HepG2 (cell line): ENCODE data around the gene MZF1. TPM values are rescaled to one million over a fixed set of nuclear protein-coding genes. Genes with fewer than 3 reads are reported as not detected.
A peak's percentile ranks its signal among the peaks of the same experiment; 100 is the strongest.

Experiments used
- ARNT2 ChIP-seq: sonication (generic); formaldehyde crosslinking; IDR thresholded peaks from 2 replicates; pipeline ENCODE4 v1.8.0; 2022; ENCODE audit warnings: mild to moderate bottlenecking, low read depth, missing genetic modification reagents, moderate library complexity
- EHMT2 ChIP-seq: fragments of 200-600 bp; sonication (generic); IDR thresholded peaks from 2 replicates; pipeline ENCODE4 v1.7.0; 2017; ENCODE audit warnings: antibody characterized with exemption, low read depth, low read length, borderline replicate concordance
- ELF3 ChIP-seq: IDR thresholded peaks from 2 replicates; pipeline ENCODE4 v1.6.1; 2016; ENCODE audit warnings: missing genetic modification reagents, missing compliant biosample characterization
- HMGA1 ChIP-seq: sonication (generic); formaldehyde crosslinking; conservative IDR thresholded peaks from 2 replicates; pipeline ENCODE4 v1.4.0; 2020; ENCODE audit warnings: missing genetic modification reagents
- KLF6 ChIP-seq: IDR thresholded peaks from 2 replicates; pipeline ENCODE4 v1.8.0; 2016; ENCODE audit warnings: missing biosample characterization, missing genetic modification reagents
- KLF9 ChIP-seq: IDR thresholded peaks from 2 replicates; pipeline ENCODE4 v1.6.1; 2016; ENCODE audit warnings: low read depth
- MTF2 ChIP-seq: sonication (generic); formaldehyde crosslinking; IDR thresholded peaks from 2 replicates; pipeline ENCODE4 v1.5.0; 2020; ENCODE audit warnings: missing genetic modification reagents, borderline replicate concordance
- PAF1 ChIP-seq: IDR thresholded peaks from 2 replicates; pipeline ENCODE4 v1.6.1; 2016; ENCODE audit warnings: missing genetic modification reagents, missing compliant biosample characterization
- PHF8 ChIP-seq: sonication (generic); formaldehyde crosslinking; IDR thresholded peaks from 2 replicates; pipeline ENCODE4 v1.5.0; 2020; ENCODE audit warnings: missing genetic modification reagents
- POLR2AphosphoS2 ChIP-seq: IDR thresholded peaks from 2 replicates; pipeline ENCODE4 v1.6.1; 2011; ENCODE audit warnings: low read depth, low read length, improper control_type of control experiment
- RBFOX2 ChIP-seq: fragments of 200-400 bp; formaldehyde crosslinking; IDR thresholded peaks from 2 replicates; pipeline ENCODE4 v1.6.1; 2017; ENCODE audit warnings: low read depth, mild to moderate bottlenecking, low read length
- SSRP1 ChIP-seq: IDR thresholded peaks from 2 replicates; pipeline ENCODE4 v1.6.1; 2016; ENCODE audit warnings: control low read depth
- THAP11 ChIP-seq: IDR thresholded peaks from 2 replicates; pipeline ENCODE4 v1.6.1; 2016; ENCODE audit warnings: missing biosample characterization, missing genetic modification reagents
- XRCC5 ChIP-seq: fragments of 200-400 bp; formaldehyde crosslinking; optimal IDR thresholded peaks from 2 replicates; pipeline ENCODE3; 2017; ENCODE audit warnings: mild to moderate bottlenecking, low read length
- ZNF274 ChIP-seq: sonication (generic); formaldehyde crosslinking; IDR thresholded peaks from 2 replicates; pipeline ENCODE4 v1.5.1; 2020; ENCODE audit warnings: mild to moderate bottlenecking, missing genetic modification reagents
- ZNF432 ChIP-seq: sonication (generic); formaldehyde crosslinking; IDR thresholded peaks from 2 replicates; pipeline ENCODE4 v1.5.0; 2020; ENCODE audit warnings: missing genetic modification reagents, mild to moderate bottlenecking, borderline replicate concordance
- ZNF446 ChIP-seq: sonication (generic); formaldehyde crosslinking; IDR thresholded peaks from 2 replicates; pipeline ENCODE4 v1.5.0; 2020; ENCODE audit warnings: mild to moderate bottlenecking, missing genetic modification reagents
- ZNF552 ChIP-seq: sonication (generic); formaldehyde crosslinking; IDR thresholded peaks from 2 replicates; pipeline ENCODE4 v1.9.0; 2022; ENCODE audit warnings: missing genetic modification reagents, mild to moderate bottlenecking, borderline replicate concordance
- ZNF614 ChIP-seq: IDR thresholded peaks from 2 replicates; pipeline ENCODE4 v1.6.1; 2018; ENCODE audit warnings: missing biosample characterization, missing genetic modification reagents, inconsistent platforms, borderline replicate concordance
- ZNF720 ChIP-seq: sonication (generic); formaldehyde crosslinking; IDR thresholded peaks from 2 replicates; pipeline ENCODE4 v1.4.0; 2020; ENCODE audit warnings: missing genetic modification reagents
- ZNF746 ChIP-seq: sonication (generic); formaldehyde crosslinking; IDR thresholded peaks from 2 replicates; pipeline ENCODE4 v1.8.0; 2022; ENCODE audit warnings: mild to moderate bottlenecking, missing genetic modification reagents
- ZNF777 ChIP-seq: sonication (generic); formaldehyde crosslinking; IDR thresholded peaks from 2 replicates; pipeline ENCODE4 v1.4.0; 2020; ENCODE audit warnings: missing genetic modification reagents
- ZNF788 ChIP-seq: sonication (generic); formaldehyde crosslinking; IDR thresholded peaks from 2 replicates; pipeline ENCODE4 v1.5.0; 2020; ENCODE audit warnings: mild to moderate bottlenecking, missing genetic modification reagents, borderline replicate concordance
- polyA plus RNA-seq, 8 experiments: library from polyadenylated mRNA; depleted of rRNA in 3 of 8; stranded (reverse) in 7 of 8; unstranded in 1 of 8; fragments of >200 nt; fragmentation: Illumina TruSeq in 4 of 8; extraction: Trizol in 4 of 8; gene quantifications; 2 replicates each; pipeline versions ENCODE4 v1.2.1 to v1.2.3, GENCODE V29; 2011 to 2016; ENCODE audit warnings: low read depth in 4 of 8, missing spikeins in 1 of 8, mixed read lengths in 1 of 8; ENCODE audit not compliant: insufficient read depth in 1 of 8
- total RNA-seq, 5 experiments: library from RNA; depleted of rRNA; stranded (reverse); fragments of >200 nt; fragmentation: Illumina TruSeq; extraction: Trizol; gene quantifications; 2 replicates each; pipeline ENCODE4 v1.2.3, GENCODE V29; 2016; ENCODE audit warnings: low read depth in 1 of 5
- TF ChIP-seq, protein P1 (sequence below): sonication (generic); formaldehyde crosslinking; IDR thresholded peaks from 2 replicates; pipeline ENCODE4 v1.4.0; 2020; ENCODE audit warnings: mild to moderate bottlenecking, missing genetic modification reagents
- TF ChIP-seq, protein P2 (sequence below): sonication (generic); formaldehyde crosslinking; IDR thresholded peaks from 2 replicates; pipeline ENCODE4 v1.5.0; 2020; ENCODE audit warnings: missing genetic modification reagents, mild to moderate bottlenecking, borderline replicate concordance
- TF ChIP-seq, protein P3 (sequence below): sonication (generic); formaldehyde crosslinking; IDR thresholded peaks from 2 replicates; pipeline ENCODE4 v1.8.1; 2023; ENCODE audit warnings: missing genetic modification reagents, mild to moderate bottlenecking, borderline replicate concordance
- TF ChIP-seq, protein P4 (sequence below): sonication (generic); formaldehyde crosslinking; IDR thresholded peaks from 2 replicates; pipeline ENCODE4 v1.4.0; 2020; ENCODE audit warnings: missing genetic modification reagents, borderline replicate concordance

MZF1 gene
- total and polyA plus RNA-seq, 2 of the 13 experiments (the other 11 are each of a cell fraction or from before 2014, with no cell fraction given): 3.1 to 8.1 TPM

DNA sequence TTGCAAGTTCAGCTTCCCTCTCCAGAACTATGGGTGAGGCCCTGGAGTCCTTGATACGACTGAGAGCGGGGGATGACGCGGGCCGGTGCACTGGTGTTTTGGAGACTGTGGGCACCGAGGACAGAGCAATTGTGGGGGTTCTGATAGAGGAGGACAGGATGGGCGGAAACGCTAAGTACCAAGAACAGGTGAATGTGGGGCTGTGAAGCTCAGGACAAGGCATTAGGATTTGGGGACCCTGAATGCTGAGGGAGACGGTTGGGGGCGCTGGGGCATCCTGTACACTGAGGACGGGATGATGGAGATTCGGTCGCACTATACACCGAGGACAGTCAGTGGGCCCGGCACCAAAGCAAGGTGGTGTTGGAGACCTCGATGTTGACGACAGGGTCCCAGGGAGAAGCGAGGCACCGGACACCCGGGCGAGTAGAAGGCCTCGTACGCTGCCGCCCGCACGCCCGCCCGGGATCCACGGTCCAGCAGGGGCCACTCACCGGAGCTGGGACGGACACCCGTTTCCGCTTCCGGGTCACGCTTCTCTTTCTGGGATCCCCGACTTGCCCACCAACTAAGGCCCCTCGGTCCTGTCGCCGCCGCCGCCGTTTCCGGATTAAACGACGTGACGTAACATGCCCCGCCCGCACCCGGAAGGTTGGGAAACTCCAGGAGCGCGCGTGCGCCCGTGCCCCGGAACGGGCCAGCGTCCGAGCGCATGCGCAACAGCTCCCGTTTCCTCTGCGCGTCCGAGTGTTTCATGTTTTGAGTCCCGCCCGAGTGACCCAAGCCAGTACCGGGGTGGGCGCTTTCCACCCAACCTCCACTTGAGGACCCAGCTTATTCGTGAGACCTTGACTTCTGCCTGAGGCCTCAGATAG, 18.4 kb downstream of the MZF1 start, which contains the start of gene CHMP2A (continued):
- TF ChIP-seq, protein P1, sequence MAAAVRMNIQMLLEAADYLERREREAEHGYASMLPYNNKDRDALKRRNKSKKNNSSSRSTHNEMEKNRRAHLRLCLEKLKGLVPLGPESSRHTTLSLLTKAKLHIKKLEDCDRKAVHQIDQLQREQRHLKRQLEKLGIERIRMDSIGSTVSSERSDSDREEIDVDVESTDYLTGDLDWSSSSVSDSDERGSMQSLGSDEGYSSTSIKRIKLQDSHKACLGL (CRISPR knock-in tag): no peak
- TF ChIP-seq ZNF614: no peak
- TF ChIP-seq ZNF552 (CRISPR knock-in tag): no peak
- TF ChIP-seq ZNF446 (CRISPR knock-in tag): no peak
- no peak for TF ChIP-seq MTF2 (CRISPR knock-in tag)
- peak; percentile 49; the same call in 1 of the 2 replicates for TF ChIP-seq PHF8
- TF ChIP-seq ZNF274 (CRISPR knock-in tag): no peak
- TF ChIP-seq PAF1: no peak
- no peak for TF ChIP-seq HMGA1 (CRISPR knock-in tag)
- no peak for TF ChIP-seq KLF6 (CRISPR knock-in tag)
- no peak for TF ChIP-seq ZNF720
- TF ChIP-seq ZNF777 (CRISPR knock-in tag): no peak
- TF ChIP-seq ELF3 (CRISPR knock-in tag): peak; percentile 45; the same call in 1 of the 2 replicates
- TF ChIP-seq RBFOX2: peak; percentile 94
- TF ChIP-seq, protein P2, sequence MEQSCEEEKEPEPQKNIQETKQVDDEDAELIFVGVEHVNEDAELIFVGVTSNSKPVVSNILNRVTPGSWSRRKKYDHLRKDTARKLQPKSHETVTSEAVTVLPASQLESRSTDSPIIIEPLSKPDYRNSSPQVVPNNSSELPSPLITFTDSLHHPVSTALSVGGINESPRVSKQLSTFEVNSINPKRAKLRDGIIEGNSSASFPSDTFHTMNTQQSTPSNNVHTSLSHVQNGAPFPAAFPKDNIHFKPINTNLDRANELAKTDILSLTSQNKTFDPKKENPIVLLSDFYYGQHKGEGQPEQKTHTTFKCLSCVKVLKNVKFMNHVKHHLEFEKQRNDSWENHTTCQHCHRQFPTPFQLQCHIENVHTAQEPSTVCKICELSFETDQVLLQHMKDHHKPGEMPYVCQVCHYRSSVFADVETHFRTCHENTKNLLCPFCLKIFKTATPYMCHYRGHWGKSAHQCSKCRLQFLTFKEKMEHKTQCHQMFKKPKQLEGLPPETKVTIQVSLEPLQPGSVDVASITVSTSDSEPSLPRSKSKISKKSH (CRISPR knock-in tag): 0 out of 2 replicates have a peak, but pooled peaks have one; percentile 8
- TF ChIP-seq THAP11: peak; percentile 90
- TF ChIP-seq ARNT2: peak; percentile 82
- TF ChIP-seq, protein P3, sequence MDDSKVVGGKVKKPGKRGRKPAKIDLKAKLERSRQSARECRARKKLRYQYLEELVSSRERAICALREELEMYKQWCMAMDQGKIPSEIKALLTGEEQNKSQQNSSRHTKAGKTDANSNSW (CRISPR knock-in tag): no peak
- TF ChIP-seq EHMT2: no peak
- TF ChIP-seq XRCC5: peak; percentile 16
- TF ChIP-seq SSRP1 (CRISPR knock-in tag): no peak
- no peak for TF ChIP-seq KLF9 (CRISPR knock-in tag)
- TF ChIP-seq, protein P4, sequence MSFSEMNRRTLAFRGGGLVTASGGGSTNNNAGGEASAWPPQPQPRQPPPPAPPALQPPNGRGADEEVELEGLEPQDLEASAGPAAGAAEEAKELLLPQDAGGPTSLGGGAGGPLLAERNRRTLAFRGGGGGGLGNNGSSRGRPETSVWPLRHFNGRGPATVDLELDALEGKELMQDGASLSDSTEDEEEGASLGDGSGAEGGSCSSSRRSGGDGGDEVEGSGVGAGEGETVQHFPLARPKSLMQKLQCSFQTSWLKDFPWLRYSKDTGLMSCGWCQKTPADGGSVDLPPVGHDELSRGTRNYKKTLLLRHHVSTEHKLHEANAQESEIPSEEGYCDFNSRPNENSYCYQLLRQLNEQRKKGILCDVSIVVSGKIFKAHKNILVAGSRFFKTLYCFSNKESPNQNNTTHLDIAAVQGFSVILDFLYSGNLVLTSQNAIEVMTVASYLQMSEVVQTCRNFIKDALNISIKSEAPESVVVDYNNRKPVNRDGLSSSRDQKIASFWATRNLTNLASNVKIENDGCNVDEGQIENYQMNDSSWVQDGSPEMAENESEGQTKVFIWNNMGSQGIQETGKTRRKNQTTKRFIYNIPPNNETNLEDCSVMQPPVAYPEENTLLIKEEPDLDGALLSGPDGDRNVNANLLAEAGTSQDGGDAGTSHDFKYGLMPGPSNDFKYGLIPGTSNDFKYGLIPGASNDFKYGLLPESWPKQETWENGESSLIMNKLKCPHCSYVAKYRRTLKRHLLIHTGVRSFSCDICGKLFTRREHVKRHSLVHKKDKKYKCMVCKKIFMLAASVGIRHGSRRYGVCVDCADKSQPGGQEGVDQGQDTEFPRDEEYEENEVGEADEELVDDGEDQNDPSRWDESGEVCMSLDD: no peak
- no peak for TF ChIP-seq ZNF432
- TF ChIP-seq POLR2AphosphoS2: 0 out of 2 replicates have a peak, but pooled peaks have one; percentile 64
- peak; percentile 42; the same call in 1 of the 2 replicates for TF ChIP-seq ZNF788
- TF ChIP-seq ZNF746 (CRISPR knock-in tag): no peak
